ENCODE data around the gene PPAT.

Gene PPAT

DNA sequence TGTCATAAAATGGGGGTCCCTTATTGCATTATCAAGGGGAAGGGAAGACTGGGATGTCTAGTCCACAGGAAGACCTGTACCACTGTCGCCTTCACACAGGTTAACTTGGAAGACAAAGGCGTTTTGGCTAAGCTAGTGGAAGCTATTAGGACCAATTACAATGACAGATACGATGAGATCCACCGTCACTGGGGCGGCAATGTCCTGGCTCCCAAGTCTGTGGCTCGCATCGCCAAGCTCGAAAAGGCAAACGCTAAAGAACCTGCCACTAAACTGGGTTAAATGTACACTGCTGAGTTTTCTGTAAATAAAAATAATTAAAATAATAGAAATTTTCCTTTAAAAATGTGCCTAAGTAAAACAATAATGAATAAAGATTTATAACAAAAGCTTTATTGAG is 78.8 kb downstream of the PPAT start:
- Histone ChIP-seq H3K4me3 (replicated peaks; ENCODE audit: insufficient read depth, low read length) (no peak overlapping the region), H3K27ac (replicated peaks) (no peak overlapping the region), H3K27me3 (ENCODE audit: insufficient read depth, poor library complexity, severe bottlenecking) (no peaks in the 10 kb centered on the region)
- DNase-seq (ENCODE audit: low read depth in 1 of 2, low spot score in 1 of 2): no peak
- no peak for TF ChIP-seq GABPA (IDR thresholded peaks at IDR 0.05; ENCODE audit: low read depth)
- TF ChIP-seq SPI1 (IDR thresholded peaks at IDR 0.05; ENCODE audit: borderline replicate concordance, low read depth): no peak
- no peak for TF ChIP-seq CTCF (IDR thresholded peaks at IDR 0.05; ENCODE audit: insufficient read depth, low read length)
- no peak for TF ChIP-seq POLR2AphosphoS5 (IDR thresholded peaks at IDR 0.05; ENCODE audit: low read depth)
- TF ChIP-seq, protein P1, sequence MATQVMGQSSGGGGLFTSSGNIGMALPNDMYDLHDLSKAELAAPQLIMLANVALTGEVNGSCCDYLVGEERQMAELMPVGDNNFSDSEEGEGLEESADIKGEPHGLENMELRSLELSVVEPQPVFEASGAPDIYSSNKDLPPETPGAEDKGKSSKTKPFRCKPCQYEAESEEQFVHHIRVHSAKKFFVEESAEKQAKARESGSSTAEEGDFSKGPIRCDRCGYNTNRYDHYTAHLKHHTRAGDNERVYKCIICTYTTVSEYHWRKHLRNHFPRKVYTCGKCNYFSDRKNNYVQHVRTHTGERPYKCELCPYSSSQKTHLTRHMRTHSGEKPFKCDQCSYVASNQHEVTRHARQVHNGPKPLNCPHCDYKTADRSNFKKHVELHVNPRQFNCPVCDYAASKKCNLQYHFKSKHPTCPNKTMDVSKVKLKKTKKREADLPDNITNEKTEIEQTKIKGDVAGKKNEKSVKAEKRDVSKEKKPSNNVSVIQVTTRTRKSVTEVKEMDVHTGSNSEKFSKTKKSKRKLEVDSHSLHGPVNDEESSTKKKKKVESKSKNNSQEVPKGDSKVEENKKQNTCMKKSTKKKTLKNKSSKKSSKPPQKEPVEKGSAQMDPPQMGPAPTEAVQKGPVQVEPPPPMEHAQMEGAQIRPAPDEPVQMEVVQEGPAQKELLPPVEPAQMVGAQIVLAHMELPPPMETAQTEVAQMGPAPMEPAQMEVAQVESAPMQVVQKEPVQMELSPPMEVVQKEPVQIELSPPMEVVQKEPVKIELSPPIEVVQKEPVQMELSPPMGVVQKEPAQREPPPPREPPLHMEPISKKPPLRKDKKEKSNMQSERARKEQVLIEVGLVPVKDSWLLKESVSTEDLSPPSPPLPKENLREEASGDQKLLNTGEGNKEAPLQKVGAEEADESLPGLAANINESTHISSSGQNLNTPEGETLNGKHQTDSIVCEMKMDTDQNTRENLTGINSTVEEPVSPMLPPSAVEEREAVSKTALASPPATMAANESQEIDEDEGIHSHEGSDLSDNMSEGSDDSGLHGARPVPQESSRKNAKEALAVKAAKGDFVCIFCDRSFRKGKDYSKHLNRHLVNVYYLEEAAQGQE (IDR thresholded peaks at IDR 0.05; ENCODE audit: insufficient replicate concordance, low read depth): no peak

DNA sequence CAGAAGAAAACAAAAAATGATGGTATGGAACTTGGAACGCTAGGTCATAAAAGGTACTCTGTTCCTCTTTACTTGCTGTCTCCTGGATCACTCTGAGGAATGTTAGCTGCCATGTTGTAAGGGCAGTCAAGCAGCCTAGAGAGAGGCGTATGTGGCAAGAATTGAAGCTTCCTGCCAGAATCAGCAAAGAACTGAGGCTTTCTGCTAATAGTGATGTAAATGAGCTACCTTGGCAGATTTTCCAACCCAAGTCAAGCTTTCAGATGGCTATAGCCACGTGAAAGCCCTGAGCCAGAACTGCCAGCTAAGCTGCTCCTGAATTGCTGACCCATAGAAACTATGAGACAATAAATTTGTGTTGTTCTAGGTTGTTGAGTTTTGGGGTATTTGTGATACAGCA is 86.8 kb downstream of the PPAT start:
- H3K27ac ChIP-seq (replicated peaks): no peak overlapping the region
- no peak for TF ChIP-seq GABPA (IDR thresholded peaks at IDR 0.05; ENCODE audit: low read depth)
- TF ChIP-seq CTCF (IDR thresholded peaks at IDR 0.05; ENCODE audit: insufficient read depth, low read length): no peak
- TF ChIP-seq, protein P1 (IDR thresholded peaks at IDR 0.05; ENCODE audit: insufficient replicate concordance, low read depth): no peak
- TF ChIP-seq SPI1 (IDR thresholded peaks at IDR 0.05; ENCODE audit: borderline replicate concordance, low read depth): no peak
- no peak for TF ChIP-seq POLR2AphosphoS5 (IDR thresholded peaks at IDR 0.05; ENCODE audit: low read depth)
- DNase-seq (ENCODE audit: low read depth in 1 of 2, low spot score in 1 of 2): no peak

GRCh38 chr4:56345458-56345857 is 90.0 kb downstream of the PPAT start:
- no peak for TF ChIP-seq CTCF (IDR thresholded peaks at IDR 0.05; ENCODE audit: insufficient read depth, low read length)
- no peak for TF ChIP-seq SPI1 (IDR thresholded peaks at IDR 0.05; ENCODE audit: borderline replicate concordance, low read depth)
- TF ChIP-seq POLR2AphosphoS5 (IDR thresholded peaks at IDR 0.05; ENCODE audit: low read depth): no peak
- TF ChIP-seq, protein P1 (IDR thresholded peaks at IDR 0.05; ENCODE audit: insufficient replicate concordance, low read depth): no peak
- TF ChIP-seq GABPA (IDR thresholded peaks at IDR 0.05; ENCODE audit: low read depth): no peak

More for the DNA sequence above, 86.8 kb downstream of the PPAT start:
- Histone ChIP-seq H3K27me3 (ENCODE audit: insufficient read depth, poor library complexity, severe bottlenecking) (no peaks in the 10 kb centered on the region), H3K4me3 (replicated peaks; ENCODE audit: insufficient read depth, low read length) (no peak overlapping the region)

More at GRCh38 chr4:56345458-56345857, 90.0 kb downstream of the PPAT start:
- no peaks in the 10 kb centered on the region for H3K27me3 ChIP-seq (ENCODE audit: insufficient read depth, poor library complexity, severe bottlenecking)
- DNase-seq (ENCODE audit: low read depth in 1 of 2, low spot score in 1 of 2): no peak
- H3K27ac ChIP-seq (replicated peaks): no peak overlapping the region
- no peak overlapping the region for H3K4me3 ChIP-seq (replicated peaks; ENCODE audit: insufficient read depth, low read length)
